Measurements from ENCODE around the gene TOM1L2. TPM values are rescaled to one million over a fixed set of nuclear protein-coding genes. Genes with fewer than 3 reads are reported as not detected.

TOM1L2 gene
- total RNA-seq, 1 experiment from 2014 or later = 45.2 TPM

- ATAC-seq (no peak), DNase-seq (ENCODE audit: low read depth, low spot score) (no peak)
- no peak for TF ChIP-seq REST (IDR thresholded peaks at IDR 0.05; ENCODE audit: insufficient read depth in 1 of 2, low read depth in 2 of 2, low read length in 1 of 2)
- no peak for TF ChIP-seq SIN3A (IDR thresholded peaks at IDR 0.05; ENCODE audit: borderline replicate concordance, insufficient read depth, low read depth, low read length)
- no peak for TF ChIP-seq POLR2AphosphoS5 (IDR thresholded peaks at IDR 0.05; ENCODE audit: low read depth, low read length)
- TF ChIP-seq TCF7L2 (IDR thresholded peaks at IDR 0.05; ENCODE audit: low read depth, low read length) = no peak
- TF ChIP-seq CTCF (IDR thresholded peaks at IDR 0.05) = no peak
- no peaks in the 10 kb centered on the region for H3K9me3 ChIP-seq (ENCODE audit: control insufficient read depth, insufficient read depth, low read depth, low read length)
- peaks cover 2% of the 10 kb centered on the region; the same call in 1 of the 2 replicates for H3K36me3 ChIP-seq (ENCODE audit: control insufficient read depth, insufficient read depth, low read length)
- H3K27me3 ChIP-seq (ENCODE audit: control insufficient read depth, insufficient read depth, low read length) = no peaks in the 10 kb centered on the region
- intact Hi-C loops (cut with micrococcal nuclease; ENCODE audit: unreplicated experiment) (no loop called here), in situ Hi-C loops (cut with HindIII; ENCODE audit: low pct_unique_long_range_greater_than_20kb, low sequenced_read_pairs) (no loop called here)
- no peaks in the 10 kb centered on the region for H3K4me1 ChIP-seq (ENCODE audit: control insufficient read depth, insufficient read depth, low read length)
- BruUV-seq (replicated peaks) = no TSS peak
- no peak overlapping the region for H3K4me3 ChIP-seq (ENCODE audit: low read depth in 2 of 2, low read length in 2 of 2)
- POLR2A ChIA-PET = no interaction called here
- H3K27ac ChIP-seq (ENCODE audit: low read length) = no peak overlapping the region
- CTCF ChIA-PET = interaction anchor here (1.1 kb wide), 1 partner anchor 49 kb away, joined by 3 read pairs; no protein-coding TSS in a partner anchor
Observed at GRCh38 chr17:17870247-17870646, 102.0 kb downstream of the TOM1L2 start.

DNA sequence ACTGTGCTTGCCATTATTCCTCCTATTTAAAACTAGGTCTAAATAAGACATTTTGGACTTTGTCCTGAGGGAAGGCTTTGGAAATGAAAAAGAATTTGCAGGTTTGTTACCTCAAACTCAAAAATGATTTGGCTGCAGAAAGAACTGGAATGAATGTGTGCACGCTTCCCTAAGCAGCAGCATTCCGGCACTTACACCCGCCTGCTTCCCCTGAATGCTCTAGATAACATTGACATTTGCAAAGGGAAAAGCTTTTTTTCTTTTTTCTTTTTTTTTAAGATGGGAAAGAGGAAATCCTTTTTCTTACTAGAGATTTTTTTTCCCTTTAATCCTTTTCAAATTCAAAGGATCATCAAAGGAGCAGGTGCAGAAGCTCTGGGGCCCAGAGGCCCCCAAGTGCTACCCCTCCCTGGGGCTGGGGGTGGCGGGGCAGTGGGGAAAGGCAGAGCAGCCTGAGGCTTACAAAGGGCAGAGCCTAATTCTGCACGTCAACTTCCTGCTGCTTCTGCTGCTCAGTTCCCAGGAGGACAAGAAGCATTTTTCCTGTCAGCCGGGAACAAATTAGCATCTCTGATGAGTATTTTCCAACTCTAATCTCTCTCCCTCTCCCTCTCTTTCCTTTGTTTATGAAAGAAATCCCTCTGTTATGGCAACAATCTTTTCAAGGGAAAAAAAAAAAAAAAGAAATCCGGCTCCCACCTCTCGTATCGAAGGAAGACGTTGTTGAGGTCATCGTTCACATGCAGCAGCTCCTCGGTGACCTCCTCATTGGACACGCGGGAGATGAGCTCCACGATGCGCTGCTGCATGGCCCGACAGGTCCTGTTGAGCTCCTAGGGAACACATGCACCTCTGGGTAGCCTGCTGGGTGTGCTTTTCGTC lies 103.3 kb downstream of the TOM1L2 start:
- CTCF ChIA-PET = no interaction called here
- Histone ChIP-seq H3K9me3 (ENCODE audit: control insufficient read depth, insufficient read depth, low read depth, low read length) (no peaks in the 10 kb centered on the region), H3K27ac (ENCODE audit: low read length) (no peak overlapping the region), H3K4me1 (ENCODE audit: control insufficient read depth, insufficient read depth, low read length) (no peaks in the 10 kb centered on the region), H3K27me3 (ENCODE audit: control insufficient read depth, insufficient read depth, low read length) (no peaks in the 10 kb centered on the region), H3K4me3 (ENCODE audit: low read depth in 2 of 2, low read length in 2 of 2) (no peak overlapping the region), H3K36me3 (ENCODE audit: control insufficient read depth, insufficient read depth, low read length) (peaks cover 2% of the 10 kb centered on the region; the same call in 1 of the 2 replicates)
- DNase-seq (ENCODE audit: low read depth, low spot score) (no peak), ATAC-seq (no peak)
- BruUV-seq (replicated peaks) = no TSS peak
- TF ChIP-seq POLR2AphosphoS5 (IDR thresholded peaks at IDR 0.05; ENCODE audit: low read depth, low read length) (no peak), SIN3A (IDR thresholded peaks at IDR 0.05; ENCODE audit: borderline replicate concordance, insufficient read depth, low read depth, low read length) (no peak), CTCF (IDR thresholded peaks at IDR 0.05) (no peak), REST (IDR thresholded peaks at IDR 0.05; ENCODE audit: insufficient read depth in 1 of 2, low read depth in 2 of 2, low read length in 1 of 2) (no peak)
- in situ Hi-C loops (cut with HindIII; ENCODE audit: low pct_unique_long_range_greater_than_20kb, low sequenced_read_pairs) = no loop called here
- intact Hi-C loops (cut with micrococcal nuclease; ENCODE audit: unreplicated experiment) = no loop called here
- POLR2A ChIA-PET = no interaction called here

All from Panc1 (cell line).